ENCODE data around the gene PLA2G4E.

PLA2G4E gene

GRCh38 chr15:42053010-42053409 lies 32.2 kb upstream of the PLA2G4E start:
- DNase-seq, result no peak

GRCh38 chr15:42050484-42051255 lies 29.8 kb upstream of the PLA2G4E start:
- DNase-seq, result no peak

- DNase-seq, result no peak
Measured at GRCh38 chr15:42048821-42049200, 28.0 kb upstream of the PLA2G4E start.

GRCh38 chr15:42048080-42048820 lies 27.4 kb upstream of the PLA2G4E start:
- DNase-seq, result no peak

- DNase-seq, result no peak
Measured at GRCh38 chr15:42046597-42046996, 25.8 kb upstream of the PLA2G4E start.

GRCh38 chr15:42045211-42045615 lies 24.4 kb upstream of the PLA2G4E start:
- no peak for DNase-seq

GRCh38 chr15:42042602-42043400 lies 22.0 kb upstream of the PLA2G4E start:
- DNase-seq, result no peak

- DNase-seq, result no peak
Measured at GRCh38 chr15:42038401-42038800, 17.6 kb upstream of the PLA2G4E start.

GRCh38 chr15:42037656-42038055 lies 16.8 kb upstream of the PLA2G4E start:
- no peak for DNase-seq

GRCh38 chr15:42036966-42037365 lies 16.1 kb upstream of the PLA2G4E start:
- no peak for DNase-seq

- no peak for DNase-seq
Measured at GRCh38 chr15:42036112-42036905, 15.5 kb upstream of the PLA2G4E start.

GRCh38 chr15:42035435-42035761 lies 14.6 kb upstream of the PLA2G4E start:
- peak in 3 of 4 experiments; percentile 8 to 36 (median 29) for DNase-seq

- peak in 1 of 4 experiments; percentile 15 for DNase-seq
Measured at GRCh38 chr15:42034628-42035434, 14.0 kb upstream of the PLA2G4E start.

GRCh38 chr15:42033214-42033873 lies 12.5 kb upstream of the PLA2G4E start:
- no peak for DNase-seq

GRCh38 chr15:42032376-42033213 lies 11.8 kb upstream of the PLA2G4E start:
- no peak for DNase-seq

- DNase-seq, result no peak
Measured at GRCh38 chr15:42031198-42031915, 10.5 kb upstream of the PLA2G4E start.

- no peak for DNase-seq
Measured at GRCh38 chr15:42027521-42027920, 6.7 kb upstream of the PLA2G4E start.

GRCh38 chr15:42024303-42024702 lies 3.5 kb upstream of the PLA2G4E start:
- DNase-seq, result no peak

- no peak for DNase-seq
Measured at GRCh38 chr15:42021593-42021992, 751 bp upstream of the PLA2G4E start.
